Measurements from ENCODE around the gene RRP7A.
"Not testable (repeated sequence)": the region's sequence is repeated elsewhere in the genome, so short reads cannot be mapped to it uniquely, and the experiment has no call there.

RRP7A gene

DNA sequence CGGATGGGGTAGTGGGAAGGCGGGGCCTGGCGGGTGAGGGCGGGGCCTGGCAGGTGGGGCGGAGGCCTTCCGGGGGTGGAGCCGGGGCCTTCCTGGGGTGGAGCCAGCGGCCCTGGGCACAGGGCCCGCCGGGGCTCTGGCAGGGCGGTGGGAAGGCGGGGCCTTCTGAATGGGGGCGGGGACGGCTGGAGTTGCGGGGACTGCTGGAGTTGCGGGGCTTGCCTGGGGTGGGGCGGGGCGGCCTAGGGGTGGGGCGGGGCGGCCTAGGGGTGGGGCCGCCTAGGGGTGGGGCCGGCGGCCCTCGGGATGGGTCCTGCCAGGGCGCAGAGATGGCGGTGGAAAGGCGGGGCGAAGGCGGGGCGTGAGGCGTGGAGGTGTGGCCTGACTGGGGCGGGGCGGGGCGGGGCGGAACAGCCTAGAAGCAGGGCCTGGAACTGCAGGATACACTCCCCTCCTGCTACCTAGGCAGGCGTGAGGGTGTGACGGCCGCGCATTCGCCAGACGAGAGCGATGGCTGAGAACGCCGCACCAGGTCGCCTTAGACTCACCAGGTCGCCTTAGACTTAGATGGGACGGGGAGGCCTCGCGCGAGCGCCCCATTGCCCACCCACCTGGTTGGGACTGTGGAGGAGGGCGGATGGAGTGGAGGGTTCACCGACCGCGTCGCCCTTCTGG lies 19.3 kb downstream of the RRP7A start:
- peak in 56 of 58 donors; percentile 15 to 97 (median 85) for DNase-seq

DNA sequence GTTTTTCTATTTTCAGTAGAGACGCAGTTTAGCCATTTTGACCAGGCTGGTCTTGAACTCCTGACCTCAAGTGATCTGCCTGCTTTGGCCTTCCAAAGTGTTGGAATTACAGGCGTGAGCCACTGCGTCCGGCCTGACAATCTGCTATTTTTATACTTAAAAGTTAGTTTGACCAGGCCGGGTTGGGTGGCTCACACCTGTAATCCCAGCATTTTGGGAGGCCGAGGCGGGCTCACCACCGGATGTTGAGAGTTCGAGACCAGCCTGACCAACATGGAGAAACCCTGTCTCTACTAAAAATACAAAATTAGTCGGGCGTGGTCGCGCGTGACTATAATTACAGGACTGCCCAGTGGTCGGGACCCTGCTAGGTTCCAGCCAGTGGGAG lies 19.8 kb downstream of the RRP7A start:
- DNase-seq = not testable (repeated sequence)

DNA sequence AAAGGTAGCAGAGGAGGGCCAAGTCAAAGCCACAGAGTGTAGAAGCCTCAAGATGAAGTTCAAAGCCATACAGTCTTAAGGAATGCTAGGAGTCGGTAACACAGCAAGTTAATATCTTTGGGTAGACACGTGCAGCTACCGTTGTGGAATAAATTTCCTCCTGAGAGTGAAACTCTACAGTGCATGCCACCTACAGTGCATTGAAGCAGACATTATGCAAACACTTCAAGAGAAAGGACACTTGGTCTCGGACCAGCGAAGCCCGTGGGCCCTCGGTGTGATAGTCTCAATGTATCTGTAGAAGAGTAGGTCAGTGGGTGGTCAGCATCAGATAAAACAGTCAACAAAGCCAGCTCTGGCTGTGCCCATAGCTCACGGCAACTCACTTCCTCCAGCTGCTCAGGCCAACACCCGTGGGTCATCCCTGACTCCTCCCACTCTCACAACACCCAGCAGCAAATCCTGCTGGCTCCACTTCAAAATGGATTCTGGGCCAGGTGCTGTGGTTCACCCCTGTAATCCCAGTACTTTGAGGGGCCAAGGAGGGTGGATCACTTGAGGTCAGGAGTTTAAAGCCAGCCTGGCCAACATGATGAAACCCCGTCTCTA lies 24.0 kb downstream of the RRP7A start:
- not testable (repeated sequence) for DNase-seq

GRCh38 chr22:42493393-42493792 lies 26.2 kb downstream of the RRP7A start:
- no peak for DNase-seq

DNA sequence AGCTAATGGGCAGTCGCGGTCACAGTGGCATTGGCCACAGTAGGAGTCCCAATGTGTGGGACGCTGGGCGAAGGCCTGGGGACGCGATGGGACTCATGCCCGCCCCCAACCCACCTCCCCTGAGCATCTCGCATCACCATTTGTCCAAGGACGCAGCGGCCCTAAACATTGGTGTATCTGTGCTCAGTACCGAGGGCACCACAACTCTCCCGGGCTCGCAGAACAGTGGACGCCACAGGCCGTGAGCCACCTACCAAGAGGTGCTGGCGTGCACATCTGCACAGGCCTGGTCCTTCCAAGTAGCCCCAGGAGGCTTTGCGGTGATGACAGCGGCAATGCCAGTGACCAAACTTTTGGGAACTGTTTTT lies 27.3 kb downstream of the RRP7A start:
- no peak for DNase-seq

GRCh38 chr22:42490243-42490832 lies 29.3 kb downstream of the RRP7A start:
- DNase-seq = no peak

GRCh38 chr22:42489000-42489399 lies 30.6 kb downstream of the RRP7A start:
- no peak for DNase-seq

- no peak for DNase-seq
These were observed 35.1 kb downstream of the RRP7A start for GRCh38 chr22:42484506-42484905.

DNA sequence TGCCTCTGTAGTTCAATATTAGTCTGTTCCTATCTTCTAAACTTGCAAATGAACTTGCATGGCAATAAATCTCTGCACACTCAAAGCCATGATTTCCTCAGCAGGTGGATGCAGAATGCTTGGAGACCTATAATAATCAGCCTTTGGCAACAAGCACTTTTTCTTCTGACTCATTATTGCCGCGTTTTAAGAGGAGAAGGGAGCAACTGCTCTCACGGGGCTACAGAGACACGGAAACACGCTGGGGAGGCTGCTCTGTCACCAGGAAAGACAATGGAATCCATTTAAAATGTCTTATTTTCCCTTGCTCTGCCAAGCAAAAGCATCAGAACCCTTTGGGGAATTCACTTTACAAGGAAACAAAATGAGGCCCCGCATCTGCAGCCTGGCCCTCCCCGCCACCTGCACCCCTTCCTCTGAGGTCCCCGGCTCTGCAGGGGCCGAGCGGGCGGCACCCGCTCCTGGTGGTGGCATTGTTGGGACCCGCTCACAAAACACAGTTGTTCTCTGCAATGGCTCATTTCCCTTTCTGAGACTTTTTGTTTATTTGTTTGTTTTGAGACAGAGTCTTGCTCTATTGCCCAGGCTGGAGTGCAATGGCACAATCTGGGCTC lies 35.9 kb downstream of the RRP7A start:
- DNase-seq = not testable (repeated sequence)

DNA sequence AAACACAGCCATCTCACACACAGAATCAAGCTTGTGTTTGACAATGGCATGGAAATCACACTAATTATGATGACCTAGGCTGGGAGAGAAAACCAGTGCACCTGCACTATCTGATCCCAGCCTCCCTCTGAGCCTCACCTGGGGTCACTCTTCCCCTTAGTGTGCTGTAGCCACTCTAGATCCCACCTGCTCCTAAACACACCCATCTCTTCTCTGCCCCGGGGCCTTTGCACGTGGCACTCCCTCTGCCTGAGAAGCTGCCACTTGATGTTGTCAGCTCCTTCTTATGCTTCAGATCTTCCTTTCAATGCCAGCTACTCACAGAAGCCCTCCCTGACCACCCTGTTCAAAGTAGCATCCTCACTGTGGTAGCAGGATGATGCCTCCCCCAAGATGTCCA lies 44.5 kb downstream of the RRP7A start:
- DNase-seq = no peak

DNA sequence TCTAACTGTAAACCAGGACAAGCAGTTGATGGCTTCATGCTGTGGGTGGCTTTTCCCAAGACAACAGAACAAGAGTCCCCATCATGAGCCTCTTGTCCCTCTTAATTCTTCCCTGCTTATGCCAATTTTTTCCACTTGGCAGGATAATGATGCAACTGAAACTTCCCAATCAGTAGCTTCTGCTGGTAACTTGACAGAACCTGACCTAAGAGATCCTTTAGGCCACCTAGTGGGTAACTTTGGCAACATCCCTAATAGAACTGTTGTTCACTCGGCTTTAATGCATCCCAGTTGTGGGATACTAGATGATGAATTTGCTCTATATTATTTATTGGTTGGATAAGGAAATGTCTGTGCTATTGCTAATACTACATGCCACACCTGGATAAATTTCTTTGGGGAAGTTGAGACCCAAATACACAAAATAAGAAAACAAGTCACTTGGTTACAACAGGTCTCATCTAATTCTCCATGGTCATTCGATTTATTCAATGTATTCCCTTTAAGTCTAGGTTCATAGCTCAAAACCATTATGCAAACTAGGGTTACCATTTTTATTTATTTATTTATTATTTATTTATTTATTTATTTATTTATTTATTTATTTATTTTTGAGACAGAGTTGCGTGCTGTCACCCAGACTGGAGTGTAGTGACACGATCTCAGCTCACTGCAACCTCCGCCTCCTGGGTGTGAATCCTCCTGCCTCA lies 46.0 kb downstream of the RRP7A start:
- peak in 1 of 58 donors; percentile 0 for DNase-seq

- no peak for DNase-seq
These were observed 46.9 kb downstream of the RRP7A start for GRCh38 chr22:42472671-42473070.

DNA sequence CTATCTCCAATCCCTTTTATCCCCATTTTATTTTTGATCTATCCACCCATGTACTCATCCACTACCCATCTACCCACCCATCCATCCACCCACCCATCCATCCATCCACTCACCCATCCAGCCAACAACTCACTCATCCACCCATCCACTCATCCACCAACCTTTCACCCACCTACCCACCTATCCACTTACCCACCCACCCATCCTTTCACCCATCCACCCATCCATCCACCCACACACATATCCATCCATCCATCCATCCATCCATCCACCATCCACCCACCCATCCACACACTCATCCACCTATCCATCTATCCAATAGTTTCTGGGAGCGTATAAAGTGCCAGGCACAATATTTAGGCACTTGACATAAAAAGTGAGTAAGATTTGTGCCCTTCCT lies 48.2 kb downstream of the RRP7A start:
- DNase-seq = no peak

DNA sequence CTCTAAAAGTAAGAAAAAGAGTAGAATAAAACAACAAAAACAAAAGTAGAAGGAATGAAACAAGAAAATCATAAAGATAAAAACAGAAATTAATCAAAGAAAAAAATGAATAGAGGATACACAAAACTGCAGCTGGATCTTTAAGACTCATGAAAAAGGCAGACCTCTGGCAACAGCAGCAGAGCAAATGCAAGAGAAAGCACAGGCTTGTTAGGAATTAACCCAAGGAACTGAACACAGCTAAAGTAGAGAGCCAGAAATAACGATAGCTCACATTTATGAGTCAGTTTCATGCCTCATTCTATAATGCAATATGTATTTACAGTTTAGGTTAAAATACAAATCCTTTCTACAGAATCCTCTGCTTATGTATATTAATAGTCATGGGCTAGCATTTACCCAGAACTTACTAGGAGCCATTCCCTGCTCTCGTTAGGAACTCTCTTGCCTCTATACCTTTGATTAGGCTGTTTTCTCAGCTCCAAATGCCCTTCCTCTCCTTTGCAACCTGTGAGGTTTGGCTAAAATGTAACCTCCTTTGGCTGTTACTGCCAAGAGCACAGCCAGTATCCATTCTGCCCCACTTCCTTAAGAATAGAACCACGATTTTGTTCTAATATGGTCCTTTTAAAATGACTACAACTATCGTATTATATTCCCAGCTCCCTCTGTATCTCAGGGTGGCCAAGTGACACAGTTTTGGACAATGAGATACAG lies 49.1 kb downstream of the RRP7A start:
- DNase-seq = no peak

DNA sequence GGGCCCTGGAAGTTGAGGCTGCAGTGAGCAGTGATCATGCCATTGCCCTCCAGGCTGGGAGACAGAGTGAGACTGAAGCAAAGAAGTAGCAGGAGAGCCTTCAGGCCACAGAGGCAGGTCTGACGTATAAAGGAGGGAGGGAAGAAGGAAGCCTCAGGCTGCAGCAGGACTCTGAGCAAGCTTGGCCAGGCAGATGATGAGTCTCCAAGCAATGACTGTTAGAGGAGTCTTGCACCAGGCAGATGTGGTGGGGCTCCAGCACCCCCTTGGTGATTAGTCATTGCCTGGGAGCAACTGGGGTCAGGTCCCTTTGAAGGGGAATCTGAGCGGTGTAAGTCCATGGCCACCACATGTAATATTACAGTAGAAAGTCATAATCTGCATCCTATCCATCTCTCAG lies 50.8 kb downstream of the RRP7A start:
- DNase-seq = no peak

DNA sequence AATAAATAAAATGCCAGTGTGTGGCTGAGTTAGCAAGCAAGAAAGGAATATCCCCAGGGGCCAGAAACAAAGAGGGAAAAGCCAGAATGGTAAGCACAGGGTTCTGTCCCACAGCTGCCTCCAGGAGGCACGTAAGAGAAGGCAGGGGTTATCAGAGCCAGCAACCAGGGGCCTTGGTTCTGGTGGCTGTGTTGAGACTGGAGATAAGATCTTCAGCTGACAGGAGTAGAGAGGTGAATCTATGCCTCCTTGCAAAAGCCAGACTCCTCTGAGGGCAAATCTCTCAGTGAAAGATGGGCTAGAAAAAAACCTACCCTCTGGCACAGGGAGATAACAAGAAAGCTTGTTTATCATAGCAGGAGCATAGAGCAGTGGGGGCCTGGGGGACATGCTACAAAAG lies 57.6 kb downstream of the RRP7A start:
- no peak for DNase-seq

- no peak for DNase-seq
These were observed 58.1 kb downstream of the RRP7A start for GRCh38 chr22:42461511-42461910.

Measured in anterior cingulate cortex (tissue), 58 donors.